ENCODE measurements around the gene OPN4.
A peak's percentile ranks its signal among the peaks of the same experiment; 100 is the strongest.

Gene OPN4

DNA sequence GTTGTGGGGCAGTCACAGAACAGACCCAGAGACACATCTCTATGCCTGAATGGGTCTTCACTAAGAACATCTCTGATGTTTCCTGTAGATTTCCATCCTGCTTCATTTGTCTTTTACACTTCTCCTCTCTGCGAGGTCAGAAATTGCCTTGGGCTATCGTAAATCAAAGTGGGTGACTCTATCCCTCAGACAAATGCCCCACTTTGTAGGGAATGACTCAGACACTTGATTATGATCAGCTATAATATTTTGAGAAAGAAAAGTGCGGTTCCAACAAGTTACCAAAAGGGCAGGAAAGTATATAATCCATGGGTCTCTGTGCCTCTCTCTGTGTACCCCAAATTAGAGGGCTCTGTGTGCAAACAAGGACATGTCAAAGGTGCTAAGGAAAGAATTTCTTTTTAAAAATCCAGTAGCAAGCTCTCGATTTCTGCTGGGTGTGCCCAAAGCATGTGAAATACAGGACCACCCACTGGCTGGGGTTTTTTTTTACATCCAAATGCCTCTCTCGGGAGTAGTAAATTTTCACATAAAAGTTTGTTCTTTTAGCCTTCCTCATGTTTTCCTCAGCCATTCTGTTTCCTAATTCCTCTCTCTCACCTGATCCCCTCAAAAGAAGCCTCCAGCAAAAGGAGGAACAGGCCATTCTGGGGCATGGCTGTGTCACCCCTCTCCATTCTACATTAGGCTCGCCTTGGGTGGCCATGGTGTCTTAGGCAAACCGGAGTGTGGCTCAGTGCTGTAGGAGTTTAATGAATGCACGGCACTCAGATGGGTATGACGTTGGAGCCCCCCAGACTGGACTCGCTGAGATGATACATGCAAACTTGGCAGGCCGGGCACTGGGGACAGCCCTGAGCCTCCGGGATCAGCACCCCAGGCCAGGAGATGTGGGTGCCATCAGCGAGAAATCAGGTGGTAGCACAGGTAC is 6.3 kb upstream of the OPN4 start:
- peak in 1 of 2 experiments; percentile 6 for DNase-seq

DNA sequence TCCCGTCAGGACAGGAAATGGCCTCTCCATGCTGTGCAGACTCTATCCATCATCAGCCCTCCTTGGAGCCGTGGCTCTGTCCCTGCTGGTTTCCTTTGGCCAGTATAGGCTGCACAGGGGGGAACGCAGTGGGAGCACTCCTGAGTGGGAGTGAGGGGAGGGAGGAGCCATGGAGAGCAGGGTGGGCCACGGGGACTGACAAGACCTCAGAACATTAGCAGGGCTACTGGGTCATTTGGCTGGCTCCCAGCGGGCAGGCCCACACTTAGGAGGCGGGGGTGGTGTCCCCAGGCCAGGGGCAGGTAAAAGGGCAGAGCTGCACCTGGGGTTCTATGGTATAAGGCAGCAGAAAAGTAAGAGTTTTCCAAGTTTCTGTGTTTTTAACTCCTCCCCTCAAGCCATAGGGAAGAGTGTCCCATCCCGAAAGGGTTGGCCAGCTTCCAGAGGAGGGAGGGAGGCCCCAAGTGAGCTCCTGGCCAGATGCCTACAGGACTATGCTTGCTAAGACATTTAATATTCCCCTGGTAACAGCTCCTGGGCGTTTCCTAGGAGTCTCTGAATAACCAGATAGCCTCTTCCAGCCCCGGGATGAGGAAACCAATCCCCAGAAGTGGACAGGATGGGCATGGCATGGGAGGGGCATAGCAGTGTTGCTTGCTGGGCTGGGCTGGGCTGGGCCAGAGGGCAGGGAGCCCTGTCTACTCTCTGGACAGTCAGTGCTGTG is 5.5 kb upstream of the OPN4 start:
- peak; percentile 6 to 10 for DNase-seq

DNA sequence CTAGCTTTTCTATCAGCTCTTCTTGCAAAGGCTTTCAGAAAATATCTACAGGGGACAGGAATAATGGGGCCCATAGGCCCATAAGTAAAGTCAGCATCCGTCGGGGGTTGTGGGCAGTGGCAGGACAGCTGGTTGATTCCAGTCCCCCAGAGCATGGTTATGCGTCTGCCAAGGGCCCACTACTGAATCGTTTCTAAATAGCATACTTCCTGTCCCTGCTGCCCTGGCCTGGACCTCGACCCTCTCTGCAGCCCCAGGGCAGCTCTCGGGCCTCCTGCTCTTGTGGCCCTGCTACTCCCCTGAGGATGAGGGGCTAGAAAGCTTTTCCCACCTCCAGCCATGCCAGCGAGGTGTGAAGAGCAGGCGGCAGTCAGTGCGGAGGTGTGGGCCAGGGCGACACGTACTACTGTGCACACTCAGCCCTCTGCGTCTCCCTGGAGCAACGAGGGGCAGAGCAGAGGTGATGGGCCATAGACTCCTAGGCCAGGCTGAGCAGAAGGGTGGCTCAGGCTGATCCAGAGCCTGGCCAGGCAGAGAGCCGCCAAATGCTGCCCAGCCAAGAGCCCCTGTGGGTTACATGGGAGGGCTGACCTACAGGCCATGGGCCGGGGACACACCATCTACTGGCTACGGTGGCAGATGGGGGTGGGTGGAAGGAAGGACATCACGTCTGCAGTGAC is 4.7 kb upstream of the OPN4 start:
- peak; percentile 6 to 12 for DNase-seq

DNA sequence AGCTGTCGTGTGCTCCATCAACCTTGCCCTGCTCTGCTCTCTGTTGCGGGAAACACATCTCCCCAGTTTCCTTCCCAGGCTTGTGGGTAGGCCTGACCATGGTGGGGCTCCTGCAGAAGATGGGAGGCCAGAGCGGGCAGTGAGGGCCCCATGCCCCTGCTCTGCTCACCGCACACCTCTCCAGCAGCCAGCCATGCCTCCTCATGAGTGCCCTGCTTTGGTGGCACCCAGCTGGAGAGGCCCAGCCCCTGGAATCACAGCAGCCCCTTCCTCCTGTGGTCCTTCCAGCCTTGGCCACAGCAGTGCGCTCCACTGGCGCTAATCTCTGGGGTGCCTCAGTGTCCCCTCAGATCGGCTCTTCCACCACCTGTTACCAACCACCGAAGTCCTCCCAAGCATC is 4.2 kb upstream of the OPN4 start:
- no peak for DNase-seq

DNA sequence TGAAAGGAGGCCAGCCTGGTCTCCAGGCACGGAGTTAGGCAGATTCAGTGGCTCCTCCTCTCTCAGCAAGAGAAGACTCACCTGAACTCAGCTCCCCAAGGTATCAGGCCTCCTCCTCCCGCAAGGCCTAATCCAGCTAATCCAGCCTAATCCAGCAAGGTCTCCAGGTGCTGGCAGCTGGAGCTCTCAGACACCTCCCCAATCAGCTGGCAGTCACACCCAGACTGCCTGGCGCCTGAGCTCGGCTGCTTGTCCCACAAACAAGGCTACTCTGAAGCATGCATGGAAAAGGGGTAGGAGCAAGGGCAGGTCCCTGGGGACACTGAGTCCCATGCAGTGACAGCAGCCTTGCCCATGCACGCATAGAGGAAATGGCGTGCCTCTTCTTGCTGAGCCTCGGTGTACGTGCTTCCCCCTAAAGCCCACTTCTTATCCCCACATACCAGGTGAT is 3.3 kb upstream of the OPN4 start:
- DNase-seq = no peak

DNA sequence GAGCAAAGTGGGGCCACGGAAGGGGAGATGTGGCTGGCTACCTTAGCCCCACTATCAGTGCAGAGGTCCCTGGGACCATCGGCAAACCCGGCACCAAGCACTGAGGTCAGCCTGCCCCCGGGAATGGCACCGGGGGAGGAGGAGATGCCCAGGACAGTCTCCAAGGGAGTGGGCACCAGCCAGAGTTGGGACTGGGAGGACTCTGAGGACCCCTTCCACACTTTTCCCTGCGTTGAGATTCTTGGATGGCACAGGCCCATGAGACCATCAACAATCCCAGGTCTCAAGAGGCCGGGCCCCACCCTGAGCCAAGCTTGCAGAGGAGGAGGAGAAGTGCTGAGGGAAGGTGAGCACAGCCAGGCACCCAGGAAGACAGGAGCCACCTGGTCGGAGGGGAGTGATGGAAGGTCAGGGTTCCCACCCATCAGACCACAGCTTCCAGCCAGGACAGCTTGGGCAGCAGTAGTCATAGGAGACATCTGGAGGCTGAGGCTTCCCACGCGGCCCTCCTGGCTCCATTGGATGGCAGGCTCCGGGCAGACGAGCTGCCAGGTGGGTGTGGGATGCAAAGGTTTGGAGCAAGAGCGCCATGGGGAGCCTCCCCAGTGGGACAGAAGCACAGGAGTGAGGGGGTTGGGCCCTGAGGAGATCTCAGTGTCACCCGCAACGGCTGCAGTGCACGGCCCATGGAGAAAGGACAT is 2.6 kb upstream of the OPN4 start:
- no peak for DNase-seq

DNA sequence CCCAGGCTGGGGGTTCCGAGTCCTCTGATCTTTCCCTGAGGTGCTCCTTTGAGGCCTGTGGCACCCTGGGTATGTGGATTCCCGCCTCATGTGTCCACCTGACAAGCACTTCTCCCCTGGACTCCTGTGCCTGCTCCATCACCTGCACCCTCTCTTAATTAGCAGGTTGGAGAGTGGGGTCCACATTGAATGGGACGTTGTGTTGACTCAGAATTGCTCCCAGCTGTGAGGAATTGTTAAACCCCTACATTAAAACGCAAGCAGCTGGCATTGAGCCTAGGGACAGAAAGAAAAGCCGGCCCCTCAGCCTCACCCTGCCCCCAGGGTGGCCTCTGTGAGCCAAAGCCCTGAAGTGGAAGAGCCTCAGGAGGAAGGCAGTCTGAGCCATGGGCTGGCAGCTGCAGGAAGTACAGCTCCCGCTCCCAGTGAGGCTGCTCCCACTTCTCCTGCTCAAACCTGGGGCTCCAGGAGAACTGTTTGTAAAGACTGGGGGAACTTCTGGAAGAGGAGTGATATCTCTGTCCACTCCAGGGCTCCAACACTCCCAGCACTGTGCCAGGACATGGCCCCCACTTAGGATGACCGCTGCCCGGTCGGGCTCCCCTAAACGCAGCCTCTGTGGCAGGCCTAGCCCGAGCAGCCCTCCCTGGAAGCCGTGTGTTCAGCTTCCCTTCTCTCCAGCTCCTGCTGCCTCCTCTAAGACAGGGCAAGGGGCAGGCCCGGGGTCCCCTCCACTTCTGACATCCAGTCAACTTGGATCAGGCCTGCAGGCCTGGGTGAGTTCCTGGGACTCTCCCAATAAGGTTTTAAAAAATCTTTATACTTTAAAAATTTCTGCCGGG is 1.8 kb upstream of the OPN4 start:
- no peak for DNase-seq

DNA sequence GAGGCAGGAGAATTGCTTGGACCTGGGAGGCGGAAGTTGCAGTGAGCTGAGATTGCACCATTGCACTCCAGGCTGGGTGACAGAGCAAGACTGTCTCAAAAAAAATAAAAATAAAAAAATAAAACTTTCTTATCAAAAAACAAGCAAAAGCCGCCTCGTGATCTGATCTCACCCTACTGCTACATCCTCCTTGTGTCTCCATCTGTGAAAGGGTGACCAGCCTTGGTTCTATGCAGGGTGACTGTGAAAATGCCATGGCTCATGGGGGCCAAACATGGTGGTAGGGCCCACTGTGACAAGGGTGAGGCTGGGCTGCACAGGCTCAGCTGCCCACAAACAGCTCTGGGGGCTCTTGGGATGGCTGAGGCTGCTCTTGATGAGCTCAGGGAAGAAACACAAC is 968 bp upstream of the OPN4 start:
- no peak for DNase-seq

DNA sequence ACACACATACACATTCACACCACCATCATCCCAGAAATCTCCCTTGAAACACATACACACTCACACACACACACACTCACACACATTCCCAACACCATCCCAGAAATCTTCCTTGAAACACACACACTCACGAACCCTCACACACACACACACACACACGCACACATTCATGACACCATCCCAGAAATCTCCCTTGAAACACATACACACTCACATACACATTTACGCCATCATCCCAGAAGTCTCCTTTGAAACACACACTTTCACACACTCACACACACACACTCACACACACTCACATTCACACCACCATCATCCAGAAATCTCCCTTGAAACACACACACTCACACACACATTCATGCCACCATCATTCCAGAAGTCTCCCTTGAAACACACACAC is 360 bp upstream of the OPN4 start:
- no peak for DNase-seq

DNA sequence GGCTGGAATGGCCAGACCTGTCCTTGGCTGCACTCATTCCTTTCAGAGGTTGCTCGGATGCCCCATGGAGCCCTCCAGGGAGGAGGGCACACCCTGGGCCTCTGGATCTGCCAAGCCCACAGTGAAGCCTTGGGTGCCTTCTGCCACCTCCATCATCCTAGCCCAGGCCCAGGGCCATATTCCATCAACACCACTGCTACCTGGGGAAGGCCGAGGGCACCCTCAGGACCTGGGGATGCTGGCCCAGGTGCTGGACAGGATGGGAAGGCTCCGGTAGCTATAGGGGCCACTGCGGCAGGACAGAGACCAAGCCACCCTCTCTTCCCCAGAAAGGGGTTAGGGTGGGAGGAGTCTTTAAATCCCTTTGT is 810 bp downstream of the OPN4 start:
- no peak for DNase-seq

DNA sequence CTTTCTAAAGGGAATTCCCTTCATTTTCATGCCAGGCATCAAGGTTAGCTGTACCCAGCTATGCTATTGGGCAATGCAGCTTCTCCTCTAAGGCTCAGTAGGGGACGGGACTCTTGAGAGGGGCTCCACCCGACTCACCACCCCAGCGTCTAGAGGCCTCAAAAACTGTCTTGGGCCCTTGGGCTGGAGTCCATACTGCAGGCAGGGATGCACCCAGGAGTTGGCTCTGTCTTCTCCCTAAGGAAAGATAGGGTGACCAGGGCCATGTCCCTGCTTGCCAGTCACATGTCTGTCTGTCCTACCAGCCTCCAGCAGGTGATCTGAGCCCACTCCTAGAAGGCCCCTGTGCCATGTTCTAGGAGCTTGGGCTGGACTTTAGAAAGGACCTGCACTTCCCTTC is 1.2 kb downstream of the OPN4 start:
- no peak for DNase-seq

DNA sequence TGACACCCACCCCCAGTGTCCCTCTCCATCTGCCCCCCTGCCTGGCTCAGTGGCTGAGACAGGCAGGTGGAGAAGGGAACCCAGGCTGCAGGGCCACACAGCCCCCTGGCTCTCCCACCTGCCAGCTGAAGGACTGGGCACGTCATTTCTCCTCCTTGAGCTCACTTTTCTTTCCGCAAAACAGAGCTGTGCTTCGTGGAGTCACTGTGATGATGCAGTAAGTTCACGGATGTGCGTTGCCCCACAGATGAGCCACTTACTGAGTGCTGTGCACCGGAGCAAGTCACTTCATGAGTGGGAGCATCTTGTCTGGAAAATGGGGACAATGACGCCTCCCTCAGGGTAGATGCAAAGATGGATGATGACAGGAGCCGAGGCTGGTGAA is 2.7 kb downstream of the OPN4 start:
- DNase-seq = no peak

DNA sequence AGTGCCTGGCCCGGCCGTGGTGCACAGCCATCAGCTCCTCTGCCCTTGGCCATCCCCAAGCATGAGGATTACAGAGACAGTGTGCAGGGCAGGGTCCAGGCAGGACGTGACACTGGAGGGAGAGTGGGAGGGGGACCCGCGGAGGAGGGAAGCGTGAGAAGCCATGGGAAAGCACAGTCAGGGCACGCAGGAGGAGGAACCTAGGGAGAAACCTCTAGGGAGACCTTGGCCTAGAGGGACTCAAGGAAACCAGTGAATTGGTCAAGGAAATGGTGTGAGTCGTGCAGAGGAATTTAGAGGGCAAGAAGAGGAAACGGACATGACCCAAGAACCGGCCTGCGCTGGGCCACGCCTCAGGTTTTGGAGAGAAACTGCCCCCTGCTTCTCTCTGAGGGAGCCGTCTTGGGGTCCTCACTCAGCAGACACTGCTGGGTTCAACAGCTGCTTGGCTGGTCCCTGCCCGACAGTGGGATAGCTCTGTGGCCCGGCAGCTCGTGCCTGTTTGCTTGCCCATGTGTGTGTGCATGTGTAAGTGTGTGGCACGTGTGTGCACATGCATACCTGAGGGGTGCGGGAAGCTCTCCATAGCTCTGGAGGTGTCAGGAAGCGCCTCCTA is 3.2 kb downstream of the OPN4 start:
- no peak for DNase-seq

DNA sequence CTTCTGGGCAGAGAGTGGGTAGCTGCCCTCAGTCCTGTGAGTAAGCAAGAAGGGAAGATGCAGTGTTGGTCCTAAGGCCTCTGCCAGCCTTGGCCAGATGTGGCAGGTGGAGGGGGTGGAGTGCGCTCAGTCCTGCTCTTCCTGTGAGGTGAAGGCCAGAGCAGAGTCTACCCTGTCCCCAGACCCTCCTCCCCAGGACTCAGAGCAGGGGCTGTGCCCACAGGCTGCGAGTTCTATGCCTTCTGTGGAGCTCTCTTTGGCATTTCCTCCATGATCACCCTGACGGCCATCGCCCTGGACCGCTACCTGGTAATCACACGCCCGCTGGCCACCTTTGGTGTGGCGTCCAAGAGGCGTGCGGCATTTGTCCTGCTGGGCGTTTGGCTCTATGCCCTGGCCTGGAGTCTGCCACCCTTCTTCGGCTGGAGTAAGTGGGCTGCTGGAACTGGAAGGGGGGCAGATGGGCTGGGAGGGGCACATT is 4.0 kb downstream of the OPN4 start:
- no peak for DNase-seq

DNA sequence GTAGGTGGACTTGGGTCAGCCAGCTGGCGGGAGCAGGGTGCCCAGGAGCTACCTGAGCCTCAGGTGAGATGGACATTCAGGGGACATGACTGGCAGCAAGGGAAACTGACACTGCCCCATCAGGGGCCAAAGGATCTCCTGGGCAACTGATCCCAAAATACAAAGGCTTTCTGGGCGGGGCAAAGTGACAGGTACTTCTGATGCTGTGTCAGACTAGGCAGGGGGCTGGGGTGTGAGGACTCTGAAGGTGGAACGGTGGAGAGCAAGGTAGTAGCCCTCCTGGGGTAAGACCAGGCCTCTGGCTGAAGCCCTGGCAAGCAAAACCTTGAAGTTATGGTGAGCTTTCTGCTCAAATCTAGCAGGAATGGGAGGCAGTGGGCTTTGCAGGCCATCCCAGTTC is 4.4 kb downstream of the OPN4 start:
- no peak for DNase-seq

DNA sequence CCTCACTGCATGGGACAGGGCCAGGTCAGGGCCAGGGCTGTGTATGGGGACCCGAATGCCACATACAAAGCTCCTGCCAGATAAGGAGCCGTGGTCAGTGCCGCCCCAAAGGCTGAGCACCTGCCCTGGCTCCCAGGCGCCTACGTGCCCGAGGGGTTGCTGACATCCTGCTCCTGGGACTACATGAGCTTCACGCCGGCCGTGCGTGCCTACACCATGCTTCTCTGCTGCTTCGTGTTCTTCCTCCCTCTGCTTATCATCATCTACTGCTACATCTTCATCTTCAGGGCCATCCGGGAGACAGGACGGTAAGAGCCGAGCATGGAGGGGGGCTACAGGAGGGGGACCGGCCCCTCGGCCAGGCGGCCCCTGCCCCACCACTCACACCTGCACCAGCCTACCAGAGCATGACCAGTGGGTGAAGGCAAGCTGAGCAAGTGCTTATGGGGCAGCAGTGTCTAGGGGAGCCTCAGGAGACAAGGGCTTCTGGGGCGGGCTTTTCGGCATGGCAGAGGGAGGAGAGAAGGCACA is 4.9 kb downstream of the OPN4 start:
- no peak for DNase-seq

DNA sequence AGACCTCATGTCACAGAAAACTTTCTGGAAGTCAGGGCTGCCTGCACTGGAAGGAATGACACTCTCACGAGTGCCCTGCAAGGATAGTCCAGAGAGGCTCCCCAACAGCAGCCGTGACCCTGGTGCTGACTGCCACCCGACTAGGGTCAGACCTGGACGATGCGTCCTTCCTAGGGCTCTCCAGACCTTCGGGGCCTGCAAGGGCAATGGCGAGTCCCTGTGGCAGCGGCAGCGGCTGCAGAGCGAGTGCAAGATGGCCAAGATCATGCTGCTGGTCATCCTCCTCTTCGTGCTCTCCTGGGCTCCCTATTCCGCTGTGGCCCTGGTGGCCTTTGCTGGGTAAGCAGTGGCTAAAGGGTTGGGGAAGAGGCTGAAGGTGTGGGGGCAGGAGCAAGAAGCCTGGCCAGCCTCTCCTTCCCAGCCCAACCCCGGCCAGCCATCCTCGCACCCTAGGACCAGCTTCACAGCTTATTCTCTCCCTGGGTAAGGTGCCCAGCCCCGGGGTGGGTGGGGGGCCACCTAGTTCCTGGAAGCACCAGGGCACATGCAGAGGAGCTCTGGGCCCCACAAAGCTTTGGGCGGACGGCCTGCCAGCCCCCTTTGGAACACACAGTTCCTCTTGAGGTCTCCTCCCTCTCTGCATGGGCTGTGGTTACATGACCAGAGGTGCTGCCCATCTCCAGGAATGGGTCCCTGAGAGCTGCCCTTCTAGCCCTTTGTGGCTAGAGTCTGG is 5.5 kb downstream of the OPN4 start:
- DNase-seq = no peak

DNA sequence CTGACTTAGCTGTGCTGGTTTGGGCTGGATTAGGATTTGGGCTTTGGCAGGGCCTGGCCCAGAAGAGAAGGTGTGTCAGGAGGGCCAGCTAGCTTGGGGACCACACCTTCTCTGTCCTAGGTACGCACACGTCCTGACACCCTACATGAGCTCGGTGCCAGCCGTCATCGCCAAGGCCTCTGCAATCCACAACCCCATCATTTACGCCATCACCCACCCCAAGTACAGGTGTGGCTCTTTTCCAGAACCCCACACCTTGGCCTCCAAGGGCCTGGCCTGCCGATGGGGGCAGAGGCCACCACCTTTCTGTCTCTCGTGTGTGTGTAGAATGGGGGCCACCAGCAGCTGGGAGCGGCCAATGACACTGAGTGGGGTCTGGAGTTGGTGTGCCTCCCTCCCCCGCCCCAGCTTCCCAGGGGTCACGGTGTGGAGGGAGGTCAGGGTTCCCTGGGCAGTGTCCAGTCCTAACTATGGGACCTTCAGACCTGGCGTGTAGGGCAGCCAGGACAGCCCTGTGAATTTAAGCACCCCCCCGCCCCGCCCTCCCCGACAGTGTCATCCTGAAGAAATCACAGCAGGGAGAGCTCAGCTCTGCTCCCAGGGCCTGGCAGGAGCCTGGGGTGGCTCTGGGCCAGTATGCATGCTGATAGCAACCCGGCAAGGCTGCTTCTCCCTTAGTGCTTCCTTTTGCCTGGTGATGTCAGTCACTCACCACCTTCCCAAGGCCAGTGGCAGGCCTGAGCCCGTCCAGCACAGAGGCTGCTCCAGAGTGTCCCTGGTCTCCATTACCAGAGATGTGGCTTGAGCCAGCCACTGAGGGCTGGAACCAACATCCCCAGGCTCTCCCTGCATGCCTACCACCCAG is 7.0 kb downstream of the OPN4 start:
- DNase-seq = no peak
